ENCODE measurements around the gene GPR148.

- TF ChIP-seq, protein P1, sequence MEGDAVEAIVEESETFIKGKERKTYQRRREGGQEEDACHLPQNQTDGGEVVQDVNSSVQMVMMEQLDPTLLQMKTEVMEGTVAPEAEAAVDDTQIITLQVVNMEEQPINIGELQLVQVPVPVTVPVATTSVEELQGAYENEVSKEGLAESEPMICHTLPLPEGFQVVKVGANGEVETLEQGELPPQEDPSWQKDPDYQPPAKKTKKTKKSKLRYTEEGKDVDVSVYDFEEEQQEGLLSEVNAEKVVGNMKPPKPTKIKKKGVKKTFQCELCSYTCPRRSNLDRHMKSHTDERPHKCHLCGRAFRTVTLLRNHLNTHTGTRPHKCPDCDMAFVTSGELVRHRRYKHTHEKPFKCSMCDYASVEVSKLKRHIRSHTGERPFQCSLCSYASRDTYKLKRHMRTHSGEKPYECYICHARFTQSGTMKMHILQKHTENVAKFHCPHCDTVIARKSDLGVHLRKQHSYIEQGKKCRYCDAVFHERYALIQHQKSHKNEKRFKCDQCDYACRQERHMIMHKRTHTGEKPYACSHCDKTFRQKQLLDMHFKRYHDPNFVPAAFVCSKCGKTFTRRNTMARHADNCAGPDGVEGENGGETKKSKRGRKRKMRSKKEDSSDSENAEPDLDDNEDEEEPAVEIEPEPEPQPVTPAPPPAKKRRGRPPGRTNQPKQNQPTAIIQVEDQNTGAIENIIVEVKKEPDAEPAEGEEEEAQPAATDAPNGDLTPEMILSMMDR (IDR thresholded peaks at IDR 0.05), result no peak
- no peak for TF ChIP-seq POLR2A (IDR thresholded peaks at IDR 0.05)
- no peak for TF ChIP-seq POLR2AphosphoS5 (IDR thresholded peaks at IDR 0.05; ENCODE audit: insufficient read depth in 1 of 2, low read depth in 1 of 2)
Measured at GRCh38 chr2:130749078-130749477, 20.2 kb downstream of the GPR148 start.

Measured in vagina (tissue), 2 donors.